K562 (cell line): ENCODE data around the gene UBXN2A. TPM values are rescaled to one million over a fixed set of nuclear protein-coding genes. Genes with fewer than 3 reads are reported as not detected.

Experiments used
- ATF1 ChIP-seq, 2 experiments: fragments of 450-650 bp in 1 of 2; IDR thresholded peaks; 2 replicates each; pipeline ENCODE4 v1.6.1; 2016; ENCODE audit warnings: missing compliant biosample characterization in 1 of 2, missing genetic modification characterization in 1 of 2
- ATF7 ChIP-seq: fragments of 450-650 bp; IDR thresholded peaks from 2 replicates; pipeline ENCODE4 v1.7.1; 2014; ENCODE audit warnings: mild to moderate bottlenecking, moderate library complexity
- CHD2 ChIP-seq: IDR thresholded peaks from 2 replicates; pipeline ENCODE4 v1.6.1; 2011; ENCODE audit warnings: low read depth, low read length
- COPS2 ChIP-seq: fragments of 450-650 bp; conservative IDR thresholded peaks from 2 replicates; pipeline ENCODE4 v1.6.1; 2016; ENCODE audit warnings: mild to moderate bottlenecking, moderate library complexity
- ETV1 ChIP-seq: fragments of 450-650 bp; conservative IDR thresholded peaks from 2 replicates; pipeline ENCODE4 v1.6.1; 2016; ENCODE audit warnings: missing genetic modification characterization, control low read depth, low read depth, missing compliant biosample characterization
- FIP1L1 ChIP-seq: fragments of 200-400 bp; formaldehyde crosslinking; IDR thresholded peaks from 2 replicates; pipeline ENCODE4 v1.6.1; 2018; ENCODE audit warnings: mild to moderate bottlenecking, low read depth, low read length; ENCODE audit not compliant: poor library complexity, severe bottlenecking
- FUS ChIP-seq: fragments of 200-400 bp; formaldehyde crosslinking; optimal IDR thresholded peaks from 2 replicates; pipeline ENCODE3; 2017; ENCODE audit warnings: low read depth, low read length
- ILF3 ChIP-seq: fragments of 450-650 bp; IDR thresholded peaks from 2 replicates; pipeline ENCODE4 v1.6.1; 2018; ENCODE audit warnings: antibody characterized with exemption, mild to moderate bottlenecking, moderate library complexity, borderline replicate concordance
- ILK ChIP-seq: fragments of 450-650 bp; IDR thresholded peaks from 2 replicates; pipeline ENCODE4 v1.6.1; 2016; ENCODE audit warnings: missing genetic modification characterization, low read depth, mild to moderate bottlenecking, missing compliant biosample characterization, moderate library complexity, borderline replicate concordance
- KLF10 ChIP-seq: fragments of 250-450 bp; sonication (Bioruptor Pico); IDR thresholded peaks from 2 replicates; pipeline ENCODE4 v1.6.1; 2021; ENCODE audit warnings: matching md5 sums
- OTX1 ChIP-seq: fragments of 450-650 bp; formaldehyde crosslinking; IDR thresholded peaks from 2 replicates; pipeline ENCODE4 v1.4.0; 2022; ENCODE audit warnings: mild to moderate bottlenecking
- SAFB ChIP-seq: fragments of 200-400 bp; formaldehyde crosslinking; IDR thresholded peaks from 2 replicates; pipeline ENCODE4 v1.6.1; 2017; ENCODE audit warnings: low read depth, low read length, borderline replicate concordance
- SRF ChIP-seq, 2 experiments: fragments of 250-450, 450-650 bp in 1 of 2; sonication (Bioruptor Pico) in 1 of 2; sonication (generic) in 1 of 2; formaldehyde crosslinking; IDR thresholded peaks; 2 replicates each; pipeline versions ENCODE4 v1.5.0 to v1.5.1; 2020 to 2022; ENCODE audit warnings: mild to moderate bottlenecking in 1 of 2, missing genetic modification reagents in 1 of 2
- TAF7 ChIP-seq: fragments of 450-650 bp; IDR thresholded peaks from 2 replicates; pipeline ENCODE4 v1.6.1; 2016; ENCODE audit warnings: missing genetic modification characterization, missing compliant biosample characterization
- XRCC3 ChIP-seq: fragments of 450-650 bp; IDR thresholded peaks from 2 replicates; pipeline ENCODE4 v1.6.1; 2017; ENCODE audit warnings: mild to moderate bottlenecking, moderate library complexity
- ZFPM2 ChIP-seq: fragments of 250-450 bp; sonication (Bioruptor Pico); IDR thresholded peaks from 2 replicates; pipeline ENCODE4 v1.5.1; 2022; ENCODE audit warnings: mild to moderate bottlenecking
- ZNF224 ChIP-seq: sonication (generic); formaldehyde crosslinking; IDR thresholded peaks from 2 replicates; pipeline ENCODE4 v1.8.0; 2022; ENCODE audit warnings: mild to moderate bottlenecking, missing genetic modification reagents
- ZNF408 ChIP-seq: fragments of 250-450 bp; sonication (Bioruptor Pico); IDR thresholded peaks from 2 replicates; pipeline ENCODE4 v1.4.0; 2020; ENCODE audit warnings: low read depth, mild to moderate bottlenecking, moderate library complexity
- ZNF431 ChIP-seq: sonication (generic); formaldehyde crosslinking; IDR thresholded peaks from 2 replicates; pipeline ENCODE4 v1.8.0; 2022; ENCODE audit warnings: mild to moderate bottlenecking, missing genetic modification reagents
- ZNF76 ChIP-seq: fragments of 250-450 bp; sonication (Bioruptor Pico); IDR thresholded peaks from 2 replicates; pipeline ENCODE4 v1.4.0; 2020; ENCODE audit warnings: mild to moderate bottlenecking, moderate library complexity, borderline replicate concordance
- polyA plus RNA-seq, 8 experiments: library from polyadenylated mRNA; depleted of rRNA in 4 of 8; stranded (reverse) in 5 of 8; unstranded in 3 of 8; fragments of >200 nt; fragmentation: Nextera tagmentation in 2 of 8; fragmentation: Illumina TruSeq in 1 of 8; extraction: Ambion mirVana in 2 of 8; extraction: Trizol in 1 of 8; gene quantifications; 2 replicates each; pipeline versions ENCODE4 v1.2.1 to v1.2.3, GENCODE V29; 2011 to 2014; ENCODE audit warnings: inconsistent platforms in 1 of 8, missing spikeins in 1 of 8
- total RNA-seq, 7 experiments: library from RNA; depleted of rRNA in 6 of 7; stranded (reverse); fragments of >200 nt in 6 of 7; fragmentation: Illumina TruSeq in 2 of 7; extraction: Trizol in 2 of 7; gene quantifications; 2 replicates each; pipeline versions ENCODE4 v1.2.1 to v1.2.3, GENCODE V29; 2011 to 2021; ENCODE audit warnings: low replicate concordance in 1 of 7
- TF ChIP-seq, protein P1 (sequence below): fragments of 450-650 bp; IDR thresholded peaks from 2 replicates; pipeline ENCODE4 v1.6.1; 2016
- TF ChIP-seq, protein P2 (sequence below): fragments of 250-450 bp; sonication (Bioruptor Pico); IDR thresholded peaks from 2 replicates; pipeline ENCODE4 v1.5.0; 2021; ENCODE audit warnings: mild to moderate bottlenecking, borderline replicate concordance
- TF ChIP-seq, protein P3 (sequence below), 2 experiments: IDR thresholded peaks; 2 replicates each; pipeline ENCODE4 v1.6.1; 2012; ENCODE audit warnings: improper control_type of control experiment in 2 of 2, low read depth in 2 of 2, low read length in 2 of 2, borderline replicate concordance in 1 of 2

The UBXN2A gene
- total and polyA plus RNA-seq, 9 of the 15 experiments (the other 6 are each of a cell fraction or from before 2014, with no cell fraction given): 3.4 to 25.6 (median 16.0) TPM

DNA sequence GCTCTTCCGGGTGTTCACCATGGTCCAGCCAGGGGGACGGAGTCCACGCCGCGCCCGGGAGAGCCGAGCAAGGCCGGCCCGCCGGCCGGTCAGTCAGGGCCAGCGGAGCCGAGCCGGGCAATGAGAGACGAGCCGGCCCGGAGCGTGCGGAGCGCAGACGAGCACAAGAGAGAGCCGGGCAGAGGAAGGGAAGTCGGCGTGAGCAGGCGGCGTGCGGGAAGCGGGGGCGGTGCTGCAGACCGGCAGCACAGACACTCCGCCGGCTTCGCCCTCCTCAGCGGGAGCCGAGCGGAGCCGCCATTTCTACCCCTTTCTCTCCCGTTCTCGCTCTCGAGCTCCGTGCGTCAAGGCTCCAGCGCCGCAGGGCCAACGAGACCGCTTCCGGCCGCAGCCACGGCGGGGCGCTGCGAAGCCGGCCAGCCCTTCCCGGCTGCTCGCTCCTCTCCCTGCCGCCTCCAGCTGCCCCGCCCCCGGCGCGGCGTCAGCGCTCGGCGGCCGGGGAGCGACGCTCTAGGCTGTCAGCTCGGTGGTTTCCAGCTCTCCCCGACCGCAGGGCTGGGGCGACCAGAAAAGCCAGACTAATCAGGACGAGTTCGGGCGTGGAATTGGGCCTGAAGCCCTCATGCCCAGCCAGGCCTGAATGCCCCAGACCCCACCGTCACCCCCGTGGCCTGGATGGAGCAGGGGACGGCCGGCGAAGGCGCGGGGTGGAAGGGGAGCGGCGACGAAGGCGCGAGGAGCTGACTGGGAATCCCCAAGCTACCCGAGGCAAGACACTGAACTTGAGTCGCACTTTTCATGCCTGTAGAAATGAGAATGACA lies 13.3 kb upstream of the UBXN2A start, which contains the start of gene ATAD2B (continued):
- TF ChIP-seq, protein P1, sequence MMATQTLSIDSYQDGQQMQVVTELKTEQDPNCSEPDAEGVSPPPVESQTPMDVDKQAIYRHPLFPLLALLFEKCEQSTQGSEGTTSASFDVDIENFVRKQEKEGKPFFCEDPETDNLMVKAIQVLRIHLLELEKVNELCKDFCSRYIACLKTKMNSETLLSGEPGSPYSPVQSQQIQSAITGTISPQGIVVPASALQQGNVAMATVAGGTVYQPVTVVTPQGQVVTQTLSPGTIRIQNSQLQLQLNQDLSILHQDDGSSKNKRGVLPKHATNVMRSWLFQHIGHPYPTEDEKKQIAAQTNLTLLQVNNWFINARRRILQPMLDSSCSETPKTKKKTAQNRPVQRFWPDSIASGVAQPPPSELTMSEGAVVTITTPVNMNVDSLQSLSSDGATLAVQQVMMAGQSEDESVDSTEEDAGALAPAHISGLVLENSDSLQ: peak; percentile 73
- TF ChIP-seq ZNF224 (0 out of 2 replicates have a peak, but pooled peaks have one; percentile 24), COPS2 (no peak), OTX1 (CRISPR knock-in tag) (0 out of 2 replicates have a peak, but pooled peaks have one; percentile 54), ZFPM2 (CRISPR knock-in tag) (no peak), XRCC3 (no peak), ZNF431 (peak; percentile 47; the same call in 1 of the 2 replicates), ILK (tag) (no peak), ETV1 (tag) (0 out of 2 replicates have a peak, but pooled peaks have one; percentile 13), FIP1L1 (peak; percentile 89), TAF7 (tag) (peak; percentile 84), CHD2 (peak; percentile 75; the same call in 1 of the 2 replicates), ZNF76 (CRISPR knock-in tag) (no peak), FUS (peak; percentile 33), SAFB (no peak), ZNF408 (CRISPR knock-in tag) (no peak), ILF3 (peak; percentile 35; the same call in 1 of the 2 replicates), ATF7 (peak; percentile 89), ATF1 (CRISPR knock-in tag; IDR thresholded peaks at IDR 0.05) (peak; percentile 48), ATF1 (tag; IDR thresholded peaks at IDR 0.05) (peak; percentile 96), KLF10 (CRISPR knock-in tag) (no peak), SRF (CRISPR knock-in tag; IDR thresholded peaks at IDR 0.05) (peak in 1 of 2 experiments; percentile 56; a peak in 1 of 4 replicates)
- TF ChIP-seq, protein P2, sequence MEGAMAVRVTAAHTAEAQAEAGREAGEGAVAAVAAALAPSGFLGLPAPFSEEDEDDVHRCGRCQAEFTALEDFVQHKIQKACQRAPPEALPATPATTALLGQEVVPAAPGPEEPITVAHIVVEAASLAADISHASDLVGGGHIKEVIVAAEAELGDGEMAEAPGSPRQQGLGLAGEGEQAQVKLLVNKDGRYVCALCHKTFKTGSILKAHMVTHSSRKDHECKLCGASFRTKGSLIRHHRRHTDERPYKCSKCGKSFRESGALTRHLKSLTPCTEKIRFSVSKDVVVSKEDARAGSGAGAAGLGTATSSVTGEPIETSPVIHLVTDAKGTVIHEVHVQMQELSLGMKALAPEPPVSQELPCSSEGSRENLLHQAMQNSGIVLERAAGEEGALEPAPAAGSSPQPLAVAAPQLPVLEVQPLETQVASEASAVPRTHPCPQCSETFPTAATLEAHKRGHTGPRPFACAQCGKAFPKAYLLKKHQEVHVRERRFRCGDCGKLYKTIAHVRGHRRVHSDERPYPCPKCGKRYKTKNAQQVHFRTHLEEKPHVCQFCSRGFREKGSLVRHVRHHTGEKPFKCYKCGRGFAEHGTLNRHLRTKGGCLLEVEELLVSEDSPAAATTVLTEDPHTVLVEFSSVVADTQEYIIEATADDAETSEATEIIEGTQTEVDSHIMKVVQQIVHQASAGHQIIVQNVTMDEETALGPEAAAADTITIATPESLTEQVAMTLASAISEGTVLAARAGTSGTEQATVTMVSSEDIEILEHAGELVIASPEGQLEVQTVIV (CRISPR knock-in tag): no peak
- TF ChIP-seq, protein P3, sequence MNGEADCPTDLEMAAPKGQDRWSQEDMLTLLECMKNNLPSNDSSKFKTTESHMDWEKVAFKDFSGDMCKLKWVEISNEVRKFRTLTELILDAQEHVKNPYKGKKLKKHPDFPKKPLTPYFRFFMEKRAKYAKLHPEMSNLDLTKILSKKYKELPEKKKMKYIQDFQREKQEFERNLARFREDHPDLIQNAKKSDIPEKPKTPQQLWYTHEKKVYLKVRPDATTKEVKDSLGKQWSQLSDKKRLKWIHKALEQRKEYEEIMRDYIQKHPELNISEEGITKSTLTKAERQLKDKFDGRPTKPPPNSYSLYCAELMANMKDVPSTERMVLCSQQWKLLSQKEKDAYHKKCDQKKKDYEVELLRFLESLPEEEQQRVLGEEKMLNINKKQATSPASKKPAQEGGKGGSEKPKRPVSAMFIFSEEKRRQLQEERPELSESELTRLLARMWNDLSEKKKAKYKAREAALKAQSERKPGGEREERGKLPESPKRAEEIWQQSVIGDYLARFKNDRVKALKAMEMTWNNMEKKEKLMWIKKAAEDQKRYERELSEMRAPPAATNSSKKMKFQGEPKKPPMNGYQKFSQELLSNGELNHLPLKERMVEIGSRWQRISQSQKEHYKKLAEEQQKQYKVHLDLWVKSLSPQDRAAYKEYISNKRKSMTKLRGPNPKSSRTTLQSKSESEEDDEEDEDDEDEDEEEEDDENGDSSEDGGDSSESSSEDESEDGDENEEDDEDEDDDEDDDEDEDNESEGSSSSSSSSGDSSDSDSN (IDR thresholded peaks at IDR 0.05; ENCODE audit: borderline replicate concordance in 1 of 2, low read depth in 2 of 2, low read length in 2 of 2): peak; percentile 90 to 98; a peak in 3 of 4 replicates
